ENCODE results near the gene DEFB129.

DNA sequence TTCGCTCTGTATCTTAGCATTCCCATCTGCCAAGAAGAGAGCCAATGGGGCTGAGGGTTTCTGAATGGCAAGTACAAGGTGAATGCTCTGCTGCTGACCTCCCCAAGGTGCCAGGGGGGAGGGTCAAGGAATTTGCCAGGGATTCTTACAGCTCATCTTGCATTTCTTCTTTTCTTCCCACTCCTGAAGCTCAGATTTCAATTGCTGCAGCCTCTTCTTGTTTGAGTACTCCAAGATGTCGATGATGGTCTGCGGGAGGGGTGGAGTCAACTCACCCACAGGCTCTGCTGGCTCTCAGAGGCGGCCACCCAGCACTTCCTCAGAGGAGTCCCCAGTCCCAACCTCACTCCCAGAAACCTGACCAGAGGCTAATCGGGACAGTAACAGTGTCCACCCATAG lies 51.1 kb downstream of the DEFB129 start:
- TF ChIP-seq SUZ12 (IDR thresholded peaks at IDR 0.05; ENCODE audit: extremely low read depth, insufficient read depth, insufficient read length) (no peak), ZNF274 (IDR thresholded peaks at IDR 0.05; ENCODE audit: low read depth, low read length) (no peak), YY1 (IDR thresholded peaks at IDR 0.05; ENCODE audit: insufficient read depth, insufficient read length) (no peak)
